CD14-positive monocyte (primary cell): Measurements from ENCODE around the gene IQGAP2. TPM values are rescaled to one million over a fixed set of nuclear protein-coding genes. Genes with fewer than 3 reads are reported as not detected.

Experiments used
- DNase-seq, 3 donors: peaks; one replicate each; pipeline ENCODE4 v3.0.0-alpha.2; 2011 to 2022
- H2AFZ ChIP-seq: 2 replicates; pipeline ENCODE4 v1.6.0; 2012; ENCODE audit warnings: mild to moderate bottlenecking, low read depth, low read length, inconsistent platforms; ENCODE audit not compliant: insufficient read depth, poor library complexity, severe bottlenecking
- H3K27ac ChIP-seq, 2 donors: 1 replicate in 1 of 2; 2 replicates in 1 of 2; pipeline ENCODE4 v1.5.1; 2012 to 2013; ENCODE audit warnings: low read length in 2 of 2, control low read depth in 1 of 2, inconsistent platforms in 1 of 2, low read depth in 1 of 2, mild to moderate bottlenecking in 1 of 2
- H3K27me3 ChIP-seq, 2 donors: one replicate each; pipeline versions ENCODE4 v1.6.0 to v1.6.1; 2011 to 2013; ENCODE audit warnings: low read length in 2 of 2; ENCODE audit not compliant: control insufficient read depth in 2 of 2, insufficient read depth in 2 of 2
- H3K36me3 ChIP-seq, 2 donors: replicated peaks in 1 of 2; 1 replicate in 1 of 2; 2 replicates in 1 of 2; pipeline versions ENCODE4 v1.5.1 to v1.6.1; 2012 to 2013; ENCODE audit warnings: low read length in 2 of 2, control low read depth in 1 of 2, inconsistent platforms in 1 of 2, mild to moderate bottlenecking in 1 of 2; ENCODE audit not compliant: insufficient read depth in 2 of 2, control insufficient read depth in 1 of 2
- H3K4me1 ChIP-seq, 2 donors: 1 replicate in 1 of 2; 2 replicates in 1 of 2; pipeline versions ENCODE4 v1.5.1 to v1.6.1; 2012 to 2013; ENCODE audit warnings: low read length in 2 of 2, control low read depth in 1 of 2, inconsistent platforms in 1 of 2, mild to moderate bottlenecking in 1 of 2, moderate library complexity in 1 of 2; ENCODE audit not compliant: insufficient read depth in 2 of 2, control insufficient read depth in 1 of 2
- H3K4me2 ChIP-seq: replicated peaks from 2 replicates; pipeline ENCODE3; 2012; ENCODE audit warnings: low read length, moderate library complexity, mild to moderate bottlenecking; ENCODE audit not compliant: poor library complexity, severe bottlenecking; ENCODE audit errors: extremely low read depth
- H3K4me3 ChIP-seq, 3 experiments: fragments of 200-600 bp in 1 of 3; sonication (generic) in 1 of 3; replicated peaks in 1 of 3; 1 replicate in 2 of 3; 2 replicates in 1 of 3; pipeline ENCODE4 v1.5.1; 2011 to 2013; ENCODE audit warnings: low read length in 3 of 3, mild to moderate bottlenecking in 3 of 3, control low read depth in 2 of 3, low read depth in 2 of 3, inconsistent platforms in 1 of 3, moderate library complexity in 1 of 3
- H3K79me2 ChIP-seq: 2 replicates; pipeline ENCODE4 v1.6.0; 2012; ENCODE audit warnings: mild to moderate bottlenecking, control low read depth, inconsistent platforms, low read length, moderate library complexity; ENCODE audit not compliant: insufficient read depth
- H3K9ac ChIP-seq: 2 replicates; pipeline ENCODE4 v1.6.0; 2017; ENCODE audit warnings: low read length, mild to moderate bottlenecking; ENCODE audit not compliant: insufficient read depth, poor library complexity, severe bottlenecking
- H3K9me3 ChIP-seq, 2 donors: replicated peaks in 1 of 2; 1 replicate in 1 of 2; 2 replicates in 1 of 2; pipeline versions ENCODE4 v1.5.1 to v1.6.1; 2012 to 2013; ENCODE audit warnings: low read length in 2 of 2, control low read depth in 1 of 2; ENCODE audit not compliant: control insufficient read depth in 1 of 2, insufficient read depth in 1 of 2
- H4K20me1 ChIP-seq: 2 replicates; pipeline ENCODE4 v1.6.0; 2012; ENCODE audit warnings: mild to moderate bottlenecking, low read length, control low read depth, moderate library complexity; ENCODE audit not compliant: insufficient read depth
- H3K27ac Mint-ChIP-seq, 7 donors: one replicate each; pipeline ENCODE4 v1.8.0; 2020; ENCODE audit warnings: mild to moderate bottlenecking in 7 of 7, mixed read lengths in 7 of 7, moderate library complexity in 6 of 7, inconsistent platforms in 2 of 7
- H3K27me3 Mint-ChIP-seq, 3 donors: one replicate each; pipeline ENCODE4 v1.8.0; 2021 to 2022; ENCODE audit warnings: low read depth in 3 of 3, mild to moderate bottlenecking in 3 of 3, mixed read lengths in 3 of 3, moderate library complexity in 3 of 3, inconsistent platforms in 1 of 3
- H3K36me3 Mint-ChIP-seq, 2 donors: one replicate each; pipeline ENCODE4 v1.8.0; 2020; ENCODE audit warnings: mixed read lengths in 2 of 2, inconsistent platforms in 1 of 2, mild to moderate bottlenecking in 1 of 2
- H3K4me1 Mint-ChIP-seq: one replicate; pipeline ENCODE4 v1.8.0; 2020; ENCODE audit warnings: mild to moderate bottlenecking, mixed read lengths
- H3K4me3 Mint-ChIP-seq, 2 donors: one replicate each; pipeline ENCODE4 v1.8.0; 2020; ENCODE audit warnings: mild to moderate bottlenecking in 2 of 2, mixed read lengths in 2 of 2, moderate library complexity in 1 of 2
- H3K9me3 Mint-ChIP-seq, 7 donors: one replicate each; pipeline ENCODE4 v1.8.0; 2020 to 2022; ENCODE audit warnings: mixed read lengths in 7 of 7, mild to moderate bottlenecking in 6 of 7, moderate library complexity in 6 of 7, inconsistent platforms in 2 of 7
- WGBS: methylation state at CpG from one replicate; pipeline ENCODE4 v1.1.5; 2013; ENCODE audit warnings: missing lambda C conversion rate; ENCODE audit not compliant: insufficient coverage; 5-methylcytosine and 5-hydroxymethylcytosine counted together
- intact Hi-C, 2 donors: fragments of 100-400 bp; cut with micrococcal nuclease; formaldehyde crosslinking; loops; one replicate each; pipeline versions ENCODE4 v1.15.0 to v1.15.1; 2023
- polyA plus RNA-seq, 3 donors: library from polyadenylated mRNA; depleted of rRNA in 1 of 3; unstranded in 2 of 3; stranded (reverse) in 1 of 3; fragments of 300-500 nt in 2 of 3; fragments of >200 nt in 1 of 3; fragmentation: Illumina TruSeq in 2 of 3; gene quantifications; 1 replicate in 2 of 3; 2 replicates in 1 of 3; pipeline ENCODE4 v1.2.3, GENCODE V29; 2012 to 2021
- TF ChIP-seq, protein P1 (sequence below): fragments of 200-600 bp; IDR thresholded peaks from one replicate; pipeline ENCODE4 v1.8.0; 2022; ENCODE audit warnings: antibody characterized with exemption, mild to moderate bottlenecking

The IQGAP2 gene
- polyA plus RNA-seq, 3 donors: 21.4 to 50.9 (median 35.4) TPM

DNA sequence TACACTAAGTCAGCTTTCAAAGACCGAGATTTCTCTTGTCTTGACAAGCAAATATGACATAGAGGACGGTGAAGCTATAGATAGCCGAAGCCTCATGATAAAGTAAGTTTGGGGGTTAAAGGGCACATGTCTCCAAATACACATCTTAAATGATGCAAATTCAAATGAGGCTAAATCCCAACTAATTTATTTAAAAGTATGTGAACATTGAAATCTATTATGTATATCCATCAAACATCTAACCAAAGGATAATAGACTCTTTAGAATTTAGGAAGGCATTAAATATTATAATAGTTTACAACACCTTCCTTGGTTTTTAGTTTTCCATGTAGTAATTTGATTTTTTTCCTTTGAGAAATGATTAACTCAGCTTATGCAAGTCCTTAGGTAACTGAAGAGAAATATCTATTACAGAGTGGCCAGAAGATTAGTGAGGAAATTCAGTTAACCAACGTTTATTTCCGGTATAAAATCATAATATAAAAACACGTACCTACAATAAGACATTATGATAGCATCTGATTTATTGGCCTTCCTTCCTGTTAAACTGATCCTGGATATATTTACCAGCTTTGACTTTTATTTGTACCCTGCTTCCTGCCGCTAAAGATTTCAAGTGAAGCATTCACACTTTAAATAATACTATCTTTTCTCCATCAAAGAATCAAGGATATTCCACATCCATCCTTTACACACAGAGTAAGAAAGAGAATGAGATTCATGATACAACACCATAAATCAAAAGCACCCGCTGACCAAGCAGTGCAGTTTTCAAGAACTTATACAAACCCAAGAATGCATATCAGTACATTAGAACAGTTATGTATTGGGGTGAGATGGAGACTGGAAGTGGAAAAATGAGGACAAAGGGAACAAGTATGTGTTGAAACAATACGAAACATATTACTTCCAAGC is 281.0 kb downstream of the IQGAP2 start:
- intact Hi-C loops: no loop called here
- Histone ChIP-seq H2AFZ (no peak overlapping the region), H4K20me1 (no peaks in the 10 kb centered on the region), H3K79me2 (no peaks in the 10 kb centered on the region), H3K27me3 (no peaks in the 10 kb centered on the region), H3K27ac (no peak overlapping the region), H3K9me3 (no peaks in the 10 kb centered on the region), H3K4me3 (no peak overlapping the region), H3K4me1 (no peaks in the 10 kb centered on the region), H3K9ac (no peak overlapping the region), H3K4me2 (no peak overlapping the region), H3K36me3 (peaks cover 80 to 100% of the 10 kb centered on the region in 2 donors)
- Mint-ChIP-seq H3K4me1 (no peaks in the 10 kb centered on the region), H3K4me3 (no peak overlapping the region), H3K36me3 (peaks cover 84 to 93% of the 10 kb centered on the region in 2 donors), H3K27ac (no peak overlapping the region), H3K27me3 (no peaks in the 10 kb centered on the region), H3K9me3 (peaks cover 0 to 2% (median 0%) of the 10 kb centered on the region in 7 donors)
- no peak for DNase-seq
- TF ChIP-seq, protein P1, sequence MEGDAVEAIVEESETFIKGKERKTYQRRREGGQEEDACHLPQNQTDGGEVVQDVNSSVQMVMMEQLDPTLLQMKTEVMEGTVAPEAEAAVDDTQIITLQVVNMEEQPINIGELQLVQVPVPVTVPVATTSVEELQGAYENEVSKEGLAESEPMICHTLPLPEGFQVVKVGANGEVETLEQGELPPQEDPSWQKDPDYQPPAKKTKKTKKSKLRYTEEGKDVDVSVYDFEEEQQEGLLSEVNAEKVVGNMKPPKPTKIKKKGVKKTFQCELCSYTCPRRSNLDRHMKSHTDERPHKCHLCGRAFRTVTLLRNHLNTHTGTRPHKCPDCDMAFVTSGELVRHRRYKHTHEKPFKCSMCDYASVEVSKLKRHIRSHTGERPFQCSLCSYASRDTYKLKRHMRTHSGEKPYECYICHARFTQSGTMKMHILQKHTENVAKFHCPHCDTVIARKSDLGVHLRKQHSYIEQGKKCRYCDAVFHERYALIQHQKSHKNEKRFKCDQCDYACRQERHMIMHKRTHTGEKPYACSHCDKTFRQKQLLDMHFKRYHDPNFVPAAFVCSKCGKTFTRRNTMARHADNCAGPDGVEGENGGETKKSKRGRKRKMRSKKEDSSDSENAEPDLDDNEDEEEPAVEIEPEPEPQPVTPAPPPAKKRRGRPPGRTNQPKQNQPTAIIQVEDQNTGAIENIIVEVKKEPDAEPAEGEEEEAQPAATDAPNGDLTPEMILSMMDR: no peak
- no CpG with 5 or more reads among the region's 9 CpGs for WGBS

DNA sequence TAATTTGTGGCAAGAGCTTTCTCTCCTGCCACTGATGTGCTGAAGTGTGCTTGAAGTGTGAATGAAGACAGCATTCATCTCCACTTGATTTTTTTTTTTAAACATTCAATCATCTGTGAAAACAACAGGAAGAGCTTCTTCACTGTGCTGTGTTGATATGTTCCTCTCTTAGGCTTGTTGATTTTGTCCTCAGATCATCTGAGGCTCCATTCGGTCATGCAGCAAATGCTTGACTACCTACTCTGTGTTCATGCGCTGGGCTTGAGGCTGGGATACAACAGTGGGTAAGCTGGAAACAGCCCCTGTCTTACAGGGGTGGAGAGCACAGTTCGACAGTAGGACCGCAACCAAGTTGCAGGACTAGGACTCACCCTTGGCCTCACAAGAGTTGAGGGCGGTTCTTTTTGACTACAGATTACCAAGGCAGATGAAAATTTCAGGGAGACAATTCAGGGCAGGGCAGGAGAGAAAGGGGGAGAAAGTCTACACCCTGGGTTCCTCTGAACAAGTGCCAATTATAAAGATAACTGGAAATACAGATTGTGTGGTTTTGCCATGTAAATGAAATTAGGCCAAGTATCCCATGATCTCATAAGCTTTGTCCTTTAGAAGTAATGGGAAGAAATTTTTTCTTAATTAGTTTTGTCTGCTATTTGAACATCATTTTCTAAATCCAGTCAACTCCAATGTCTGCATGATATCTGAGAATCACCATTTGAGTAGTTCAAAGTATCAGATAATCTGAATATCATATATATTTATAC is 281.9 kb downstream of the IQGAP2 start:
- H2AFZ ChIP-seq: no peak overlapping the region
- peaks cover 80 to 100% of the 10 kb centered on the region in 2 donors for H3K36me3 ChIP-seq
- H4K20me1 ChIP-seq: no peaks in the 10 kb centered on the region
- no peaks in the 10 kb centered on the region for H3K4me1 ChIP-seq
- H3K79me2 ChIP-seq: no peaks in the 10 kb centered on the region
- H3K9ac ChIP-seq: no peak overlapping the region
- peaks cover 0 to 2% (median 0%) of the 10 kb centered on the region in 7 donors for H3K9me3 Mint-ChIP-seq
- intact Hi-C loops: no loop called here
- H3K4me1 Mint-ChIP-seq: no peaks in the 10 kb centered on the region
- H3K9me3 ChIP-seq: no peaks in the 10 kb centered on the region
- no peaks in the 10 kb centered on the region for H3K27me3 Mint-ChIP-seq
- TF ChIP-seq, protein P1: no peak
- peaks cover 83 to 91% of the 10 kb centered on the region in 2 donors for H3K36me3 Mint-ChIP-seq
- 96% methylated on average over 4 of the region's 5 CpGs for WGBS
- H3K27me3 ChIP-seq: no peaks in the 10 kb centered on the region
- no peak for DNase-seq
- H3K4me3 ChIP-seq: no peak overlapping the region
- H3K4me2 ChIP-seq: no peak overlapping the region
- H3K27ac Mint-ChIP-seq: peak overlapping the region in 1 of 7 donors; percentile 23
- no peak overlapping the region for H3K4me3 Mint-ChIP-seq
- no peak overlapping the region for H3K27ac ChIP-seq
